ENCODE data around the gene VAT1.

The VAT1 gene

DNA sequence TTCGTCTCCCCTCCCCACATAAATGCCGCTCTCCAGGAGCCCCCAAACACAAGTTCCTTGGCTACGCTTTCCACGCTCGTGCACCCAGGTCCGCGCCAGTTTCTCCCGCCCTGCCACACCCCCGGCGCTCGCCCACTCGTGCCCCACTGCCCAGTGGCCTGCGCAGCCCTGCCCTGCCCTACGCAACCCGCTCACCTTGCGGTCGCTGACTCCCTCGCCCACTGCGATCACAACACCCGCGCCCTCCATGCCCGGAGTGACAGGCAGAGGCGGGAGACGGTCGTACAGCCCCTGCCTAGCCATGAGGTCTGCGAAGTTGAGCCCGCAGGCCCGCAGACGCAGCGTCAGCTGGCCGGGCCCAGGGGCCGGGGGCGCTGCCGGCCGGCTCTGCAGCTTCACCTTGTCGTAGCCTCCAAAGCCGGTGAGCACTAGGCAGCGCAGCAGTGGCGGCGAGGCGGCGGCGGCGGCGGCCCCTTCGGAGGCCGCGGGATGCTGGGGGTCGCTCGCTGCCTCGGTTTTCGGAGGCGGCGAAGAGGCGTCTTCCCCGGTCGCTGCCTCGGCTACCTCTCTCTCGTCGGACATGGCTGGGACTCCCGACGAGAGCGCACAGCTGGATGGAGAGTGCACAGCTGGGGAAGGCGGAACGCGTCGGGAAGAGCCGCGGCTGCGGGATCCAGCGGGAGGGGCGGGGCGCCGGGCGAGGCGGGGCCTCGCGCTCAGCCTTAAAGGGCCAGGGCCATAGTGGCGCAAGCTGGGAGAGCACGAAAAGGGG, at the start of gene VAT1:
TSS of gene VAT1 (minus strand) at position 645 of the 772 bp plus-strand sequence. CDS start at position 582, 63 bp downstream.
- Histone ChIP-seq H2AFZ (ENCODE audit: low read depth, low read length) (peak within 1 kb of the TSS; percentile 74), H3K27ac (ENCODE audit: low read length) (0 out of 2 replicates have a peak within 1 kb of the TSS, but pooled peaks have one; percentile 1), H3K79me2 (ENCODE audit: insufficient read depth, low read length) (no peaks in the 10 kb centered on the region), H3K4me2 (ENCODE audit: insufficient read depth, low read length) (peak within 1 kb of the TSS; percentile 96), H3K9me3 (ENCODE audit: insufficient read depth, low read length, severe bottlenecking) (no peaks in the 10 kb centered on the region), H3K36me3 (ENCODE audit: insufficient read depth, low read length) (no peaks in the 10 kb centered on the region), H3K4me1 (ENCODE audit: insufficient read depth, low read length) (peaks cover 33% of the 10 kb centered on the region), H3K4me3 (ENCODE audit: low read depth in 1 of 2, low read length in 2 of 2) (peak within 1 kb of the TSS; percentile 35 to 72), H3K27me3 (ENCODE audit: insufficient read depth, low read length, poor library complexity) (peaks cover 6% of the 10 kb centered on the region), H3K9ac (ENCODE audit: low read depth, low read length) (peak within 1 kb of the TSS; percentile 57), H4K20me1 (ENCODE audit: insufficient read depth, low read length) (no peaks in the 10 kb centered on the region)
- DNase-seq (peak; percentile 74), ATAC-seq (ENCODE audit: insufficient read depth, low read depth) (peak; percentile 75)
- TF ChIP-seq, protein P1, sequence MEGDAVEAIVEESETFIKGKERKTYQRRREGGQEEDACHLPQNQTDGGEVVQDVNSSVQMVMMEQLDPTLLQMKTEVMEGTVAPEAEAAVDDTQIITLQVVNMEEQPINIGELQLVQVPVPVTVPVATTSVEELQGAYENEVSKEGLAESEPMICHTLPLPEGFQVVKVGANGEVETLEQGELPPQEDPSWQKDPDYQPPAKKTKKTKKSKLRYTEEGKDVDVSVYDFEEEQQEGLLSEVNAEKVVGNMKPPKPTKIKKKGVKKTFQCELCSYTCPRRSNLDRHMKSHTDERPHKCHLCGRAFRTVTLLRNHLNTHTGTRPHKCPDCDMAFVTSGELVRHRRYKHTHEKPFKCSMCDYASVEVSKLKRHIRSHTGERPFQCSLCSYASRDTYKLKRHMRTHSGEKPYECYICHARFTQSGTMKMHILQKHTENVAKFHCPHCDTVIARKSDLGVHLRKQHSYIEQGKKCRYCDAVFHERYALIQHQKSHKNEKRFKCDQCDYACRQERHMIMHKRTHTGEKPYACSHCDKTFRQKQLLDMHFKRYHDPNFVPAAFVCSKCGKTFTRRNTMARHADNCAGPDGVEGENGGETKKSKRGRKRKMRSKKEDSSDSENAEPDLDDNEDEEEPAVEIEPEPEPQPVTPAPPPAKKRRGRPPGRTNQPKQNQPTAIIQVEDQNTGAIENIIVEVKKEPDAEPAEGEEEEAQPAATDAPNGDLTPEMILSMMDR (IDR thresholded peaks at IDR 0.05; ENCODE audit: borderline replicate concordance, extremely low read depth, low read length, poor library complexity, severe bottlenecking) = no peak
- TF ChIP-seq EZH2 (IDR thresholded peaks at IDR 0.05; ENCODE audit: borderline replicate concordance, low read depth, low read length, severe bottlenecking) = peak; percentile 92

DNA sequence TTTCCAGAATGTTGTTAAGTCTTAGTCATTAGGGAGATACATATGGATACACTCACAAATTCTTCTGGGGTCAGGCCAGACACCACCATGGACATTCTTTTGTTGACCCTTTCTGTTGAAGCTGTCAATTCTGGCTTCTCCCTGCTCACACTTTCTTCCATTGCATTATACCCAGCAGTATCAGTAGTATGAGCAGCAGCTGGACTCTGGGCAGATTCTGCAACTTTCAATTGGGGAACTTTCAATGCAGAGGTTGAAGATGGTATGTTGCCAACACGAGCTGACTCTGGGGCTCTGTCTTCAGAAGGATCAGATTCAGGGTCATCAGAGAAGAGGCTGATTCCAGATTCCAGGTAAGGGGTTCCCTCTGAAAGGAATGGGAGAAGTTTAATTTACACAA, 48.7 kb upstream of the VAT1 start:
- Histone ChIP-seq H3K4me1 (ENCODE audit: insufficient read depth, low read length) (no peaks in the 10 kb centered on the region), H3K9me3 (ENCODE audit: insufficient read depth, low read length, severe bottlenecking) (no peaks in the 10 kb centered on the region), H3K9ac (ENCODE audit: low read depth, low read length) (no peak overlapping the region), H3K36me3 (ENCODE audit: insufficient read depth, low read length) (peaks cover 74% of the 10 kb centered on the region), H3K4me3 (ENCODE audit: low read depth in 1 of 2, low read length in 2 of 2) (no peak overlapping the region), H2AFZ (ENCODE audit: low read depth, low read length) (no peak overlapping the region), H3K27ac (ENCODE audit: low read length) (no peak overlapping the region), H3K79me2 (ENCODE audit: insufficient read depth, low read length) (no peaks in the 10 kb centered on the region), H3K4me2 (ENCODE audit: insufficient read depth, low read length) (no peak overlapping the region), H3K27me3 (ENCODE audit: insufficient read depth, low read length, poor library complexity) (no peaks in the 10 kb centered on the region), H4K20me1 (ENCODE audit: insufficient read depth, low read length) (no peaks in the 10 kb centered on the region)
- ATAC-seq (ENCODE audit: insufficient read depth, low read depth) (no peak), DNase-seq (no peak)
- no peak for TF ChIP-seq EZH2 (IDR thresholded peaks at IDR 0.05; ENCODE audit: borderline replicate concordance, low read depth, low read length, severe bottlenecking)
- TF ChIP-seq, protein P1 (IDR thresholded peaks at IDR 0.05; ENCODE audit: borderline replicate concordance, extremely low read depth, low read length, poor library complexity, severe bottlenecking) = no peak

DNA sequence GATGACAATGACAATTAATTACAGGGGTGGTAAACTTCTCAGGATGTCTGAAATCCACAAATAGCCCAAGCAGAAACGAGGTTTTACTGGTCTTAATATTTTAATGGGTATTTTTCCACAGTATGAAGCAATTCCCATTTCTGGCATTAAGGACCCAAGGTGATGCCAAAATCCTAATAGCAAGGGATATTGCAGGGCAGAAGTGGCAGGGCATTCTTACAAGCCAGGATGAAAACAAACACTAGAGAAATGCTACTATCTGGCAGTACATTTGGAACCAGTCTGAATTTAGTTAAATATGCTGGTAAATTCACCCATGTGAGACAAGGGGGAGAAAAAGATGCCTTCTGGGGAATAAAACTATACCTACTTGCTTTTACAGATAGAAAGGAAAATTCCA, 48.1 kb upstream of the VAT1 start:
- no peak for ATAC-seq (ENCODE audit: insufficient read depth, low read depth)
- Histone ChIP-seq H2AFZ (ENCODE audit: low read depth, low read length) (no peak overlapping the region), H4K20me1 (ENCODE audit: insufficient read depth, low read length) (no peaks in the 10 kb centered on the region), H3K79me2 (ENCODE audit: insufficient read depth, low read length) (no peaks in the 10 kb centered on the region), H3K4me3 (ENCODE audit: low read depth in 1 of 2, low read length in 2 of 2) (no peak overlapping the region), H3K27ac (ENCODE audit: low read length) (no peak overlapping the region), H3K4me1 (ENCODE audit: insufficient read depth, low read length) (no peaks in the 10 kb centered on the region), H3K36me3 (ENCODE audit: insufficient read depth, low read length) (peaks cover 74% of the 10 kb centered on the region), H3K9me3 (ENCODE audit: insufficient read depth, low read length, severe bottlenecking) (no peaks in the 10 kb centered on the region), H3K9ac (ENCODE audit: low read depth, low read length) (no peak overlapping the region), H3K27me3 (ENCODE audit: insufficient read depth, low read length, poor library complexity) (no peaks in the 10 kb centered on the region), H3K4me2 (ENCODE audit: insufficient read depth, low read length) (no peak overlapping the region)
- TF ChIP-seq, protein P1 (IDR thresholded peaks at IDR 0.05; ENCODE audit: borderline replicate concordance, extremely low read depth, low read length, poor library complexity, severe bottlenecking) = no peak
- no peak for TF ChIP-seq EZH2 (IDR thresholded peaks at IDR 0.05; ENCODE audit: borderline replicate concordance, low read depth, low read length, severe bottlenecking)
- DNase-seq = no peak
